Hematopoietic multipotent progenitor cell treated with erythropoietin and hydrocortisone succinate and interleukin-3 and kit ligand, for 8 days (in vitro differentiated cells): ENCODE results near the gene GAR1.
"Not testable (repeated sequence)": the region's sequence is repeated elsewhere in the genome, so short reads cannot be mapped to it uniquely, and the experiment has no call there.

ENCODE experiments used
- DNase-seq: peaks from one replicate; pipeline ENCODE4 v3.0.0-alpha.2; 2015

GAR1 gene

GRCh38 chr4:109847896-109848442, 32.4 kb downstream of the GAR1 start, which contains the start of gene LRIT3:
LRIT3 (plus strand) TSS chr4:109848107; CDS start chr4:109848202, 95 bp downstream.
- DNase-seq: no peak

GRCh38 chr4:109848501-109848900, 32.9 kb downstream of the GAR1 start:
- DNase-seq: no peak

- DNase-seq: no peak
These were observed 35.0 kb downstream of the GAR1 start for GRCh38 chr4:109850601-109851000.

- not testable (repeated sequence) for DNase-seq
These were observed 44.1 kb downstream of the GAR1 start for GRCh38 chr4:109859426-109860300.

- no peak for DNase-seq
These were observed 45.7 kb downstream of the GAR1 start for GRCh38 chr4:109861271-109861670.

GRCh38 chr4:109861916-109862511, 46.5 kb downstream of the GAR1 start:
- DNase-seq: no peak

GRCh38 chr4:109864134-109864533, 48.6 kb downstream of the GAR1 start:
- no peak for DNase-seq

- no peak for DNase-seq
These were observed 54.5 kb downstream of the GAR1 start for GRCh38 chr4:109870061-109870460.

- DNase-seq: no peak
These were observed 56.5 kb downstream of the GAR1 start for GRCh38 chr4:109872065-109872464.

GRCh38 chr4:109872950-109873656, 57.5 kb downstream of the GAR1 start:
- no peak for DNase-seq

GRCh38 chr4:109873791-109874514, 58.4 kb downstream of the GAR1 start:
- no peak for DNase-seq
